LHCN-M2 (cell line): Measurements from ENCODE around the gene ADAP1. TPM values are rescaled to one million over a fixed set of nuclear protein-coding genes. Genes with fewer than 3 reads are reported as not detected.
A peak's percentile ranks its signal among the peaks of the same experiment; 100 is the strongest.

Experiments used
- DNase-seq: peaks from one replicate; pipeline ENCODE4 v3.0.0-alpha.2; 2012; ENCODE audit warnings: low read depth
- total RNA-seq: library from RNA; depleted of rRNA; stranded (reverse); fragments of >200 nt; gene quantifications from 2 replicates; pipeline ENCODE4 v1.2.3, GENCODE V29; 2014

ADAP1 gene
- total RNA-seq, 1 experiment from 2014 or later, result 0.57 TPM

DNA sequence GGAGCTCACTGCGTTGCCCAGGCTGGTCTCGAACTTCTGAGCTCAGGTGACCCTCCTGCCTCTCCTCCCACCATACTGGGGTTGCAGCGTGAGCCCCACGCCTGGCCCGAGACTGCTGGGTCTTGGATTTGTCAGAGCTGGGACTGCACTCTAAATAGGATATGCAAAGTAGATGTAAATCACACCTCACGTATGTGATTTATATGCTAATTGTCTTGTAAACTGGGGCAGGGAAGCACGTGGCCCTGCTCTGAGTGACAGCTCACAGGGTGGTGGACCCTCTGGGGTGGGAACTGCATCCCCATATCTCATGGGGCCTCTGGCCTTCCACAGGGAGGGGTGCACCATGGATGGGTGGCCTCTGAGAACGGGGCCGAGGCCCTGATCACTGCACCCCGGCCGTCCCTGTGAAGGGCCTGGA lies 44.0 kb downstream of the ADAP1 start:
- DNase-seq, result no peak

DNA sequence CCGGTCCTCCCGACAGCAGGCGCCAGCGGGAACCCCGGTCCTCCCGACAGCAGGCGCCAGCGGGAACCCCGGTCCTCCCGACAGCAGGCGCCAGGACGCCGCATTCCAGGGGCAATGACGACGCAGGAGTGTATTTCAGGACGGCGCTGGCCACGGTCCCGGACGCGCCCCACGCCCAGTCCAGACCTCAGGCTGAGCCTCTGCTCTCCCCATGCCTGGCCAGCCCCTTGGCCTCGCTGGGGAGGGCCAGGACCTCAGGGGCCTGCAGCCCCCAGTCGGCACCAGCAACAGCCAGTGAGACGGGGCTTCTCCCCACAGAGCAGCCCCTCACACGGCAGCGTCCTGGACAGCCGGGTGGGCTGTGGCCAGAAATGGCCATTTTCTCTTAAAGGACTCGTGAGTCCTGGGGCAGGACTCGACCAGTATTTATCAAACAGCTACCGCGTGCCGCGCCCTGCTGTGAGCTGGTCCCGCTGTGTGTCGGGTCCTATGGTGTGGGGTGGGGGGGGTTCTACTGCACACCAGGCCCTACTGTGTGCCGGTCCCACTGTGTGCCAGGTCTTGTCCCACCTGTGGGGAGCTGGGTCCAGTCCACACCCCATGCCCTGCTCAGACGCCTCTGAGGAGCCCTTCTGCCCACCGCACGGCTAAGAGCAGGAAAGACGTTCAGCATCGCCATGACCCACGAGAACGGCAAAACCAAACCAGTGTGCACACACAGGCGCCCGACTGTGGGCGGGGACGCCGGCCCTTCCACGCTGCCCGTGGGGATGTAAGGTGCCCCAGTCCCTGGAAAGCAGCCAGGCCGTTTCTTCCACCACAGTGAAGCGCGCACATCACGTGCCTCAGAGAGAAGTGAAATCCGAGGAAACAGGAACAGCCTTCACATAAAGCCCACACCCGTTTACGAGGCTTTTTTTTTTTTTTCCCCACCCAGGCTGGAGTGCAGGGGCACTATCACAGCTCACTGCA lies 44.8 kb downstream of the ADAP1 start:
- DNase-seq, result peak; percentile 10

DNA sequence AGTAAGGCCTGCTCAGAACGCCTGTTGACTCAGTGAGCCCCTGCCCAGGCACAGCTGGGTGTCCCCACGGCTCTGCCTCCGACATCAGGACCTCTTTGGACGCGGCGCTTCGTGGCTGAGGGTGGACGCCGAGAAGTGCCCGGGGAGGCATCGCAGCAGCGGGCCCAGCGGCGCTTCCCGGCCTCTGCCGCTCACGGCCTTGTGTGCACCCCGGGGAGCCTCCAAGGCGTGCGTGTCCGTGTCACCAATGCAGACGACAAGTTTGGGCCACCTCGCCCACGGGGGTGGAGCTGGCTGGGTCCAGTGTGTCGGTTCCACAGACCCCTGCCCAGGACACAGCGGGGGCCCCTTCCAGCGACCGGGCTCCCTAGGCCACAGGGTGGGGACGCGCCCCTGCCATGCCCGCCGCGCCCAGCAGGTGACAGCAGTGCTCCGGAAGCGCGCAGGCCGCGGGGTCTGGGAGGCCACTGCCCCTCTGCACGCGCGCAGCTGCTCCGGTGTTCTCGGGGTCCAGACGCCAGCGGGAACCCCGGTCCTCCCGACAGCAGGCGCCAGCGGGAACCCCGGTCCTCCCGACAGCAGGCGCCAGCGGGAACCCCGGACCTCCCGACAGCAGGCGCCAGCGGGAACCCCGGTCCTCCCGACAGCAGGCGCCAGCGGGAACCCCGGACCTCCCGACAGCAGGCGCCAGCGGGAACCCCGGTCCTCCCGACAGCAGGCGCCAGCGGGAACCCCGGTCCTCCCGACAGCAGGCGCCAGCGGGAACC lies 45.7 kb downstream of the ADAP1 start:
- DNase-seq, result peak; percentile 28

DNA sequence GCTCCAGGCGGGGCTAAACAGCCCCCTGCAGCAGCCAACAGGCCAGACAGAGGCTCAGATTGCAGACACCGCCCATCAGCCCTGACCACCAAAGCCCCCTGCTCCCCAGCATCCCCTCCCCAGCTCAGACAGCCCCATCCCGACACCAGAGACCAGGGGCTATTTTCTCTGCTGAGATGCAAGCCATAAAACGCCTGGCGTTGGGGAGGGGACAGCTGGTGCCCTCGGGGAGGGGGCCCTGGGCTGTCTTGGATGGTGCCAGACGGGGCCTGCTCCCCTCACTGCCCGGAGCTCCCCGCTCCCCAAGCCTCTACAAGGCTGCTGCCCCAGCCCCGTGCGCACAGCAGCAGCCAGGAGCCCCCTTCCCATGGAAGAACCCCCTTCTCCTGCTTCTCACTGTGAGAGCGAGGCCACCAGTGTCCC lies 46.3 kb downstream of the ADAP1 start:
- DNase-seq, result no peak

DNA sequence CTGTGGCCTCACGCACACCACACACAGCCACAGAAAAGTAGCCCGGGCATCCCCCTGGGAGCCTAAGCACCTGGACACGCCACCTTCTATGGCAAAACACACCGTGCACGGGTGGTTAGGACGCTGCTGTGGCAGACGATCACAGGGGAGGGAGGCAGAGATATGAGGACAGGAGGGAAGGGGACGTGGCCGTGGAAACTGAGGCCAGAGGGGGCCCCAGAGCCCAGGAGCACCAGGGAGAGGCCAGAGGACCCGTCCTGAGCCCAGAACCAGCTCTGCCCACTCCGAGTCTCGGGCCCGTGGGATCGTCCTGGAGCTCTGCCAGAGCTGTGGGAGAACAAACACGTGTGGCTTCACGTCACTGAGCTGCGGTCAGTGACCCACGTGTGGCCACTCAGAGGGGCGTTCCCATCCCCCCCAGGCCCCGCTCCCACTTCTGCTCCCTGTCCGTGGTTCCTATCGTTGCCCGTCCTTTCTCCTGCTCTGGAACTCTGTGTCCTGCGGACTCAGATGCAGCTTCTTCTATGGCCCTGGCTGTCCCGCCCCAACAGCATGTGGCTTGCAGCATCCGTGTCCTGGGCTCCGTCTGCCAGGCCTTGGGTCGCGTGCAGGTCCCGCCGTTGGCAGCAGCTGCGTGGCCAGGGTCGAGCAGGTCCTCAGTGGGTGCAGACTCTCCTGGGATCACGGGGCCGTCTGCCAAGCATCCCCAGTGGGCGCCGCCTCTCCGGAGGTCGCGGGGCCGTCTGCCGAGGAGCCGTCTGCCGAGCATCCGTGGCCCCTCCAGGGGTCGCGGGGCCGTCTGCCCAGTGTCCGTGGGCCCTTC lies 47.1 kb downstream of the ADAP1 start:
- peak; percentile 15 for DNase-seq

DNA sequence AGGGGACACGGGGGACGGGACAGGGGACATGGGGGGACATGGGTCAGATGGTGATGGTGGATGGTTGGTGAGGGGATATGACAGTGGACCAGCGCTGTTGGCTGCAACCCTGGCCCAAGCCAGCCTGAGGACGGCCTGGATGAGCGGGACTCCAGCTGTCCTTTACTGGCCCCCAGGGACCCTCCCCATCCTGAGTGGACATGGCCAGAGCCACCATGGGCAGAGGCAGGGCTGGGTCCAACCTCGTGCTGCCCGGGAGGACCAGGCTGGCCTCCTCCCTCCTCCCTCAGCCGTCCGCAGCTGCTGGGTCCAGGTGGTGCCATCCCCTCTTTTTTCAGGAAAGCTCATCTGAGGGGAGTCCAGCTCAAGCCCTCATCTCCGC lies 47.7 kb downstream of the ADAP1 start:
- DNase-seq, result peak; percentile 47

DNA sequence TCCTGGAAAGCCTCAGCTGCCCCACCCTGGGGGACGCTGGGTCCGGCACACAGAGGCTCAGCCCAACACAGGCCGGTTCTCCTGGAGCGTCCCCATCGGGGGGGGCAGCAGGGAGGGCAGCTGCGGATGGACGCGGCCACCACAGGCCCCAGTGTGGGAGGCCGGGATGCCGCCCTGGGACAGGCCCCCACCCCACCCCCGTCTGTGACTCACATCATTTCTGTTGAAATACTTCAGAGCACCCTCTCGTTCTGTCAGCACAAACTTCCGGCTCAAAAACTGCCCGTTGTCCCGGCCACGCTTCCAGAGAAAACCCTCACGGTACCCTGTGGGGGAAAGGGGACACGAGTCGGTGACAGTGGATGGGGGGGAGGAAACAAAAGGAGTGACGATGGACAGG lies 49.6 kb downstream of the ADAP1 start:
- peak; percentile 72 for DNase-seq

DNA sequence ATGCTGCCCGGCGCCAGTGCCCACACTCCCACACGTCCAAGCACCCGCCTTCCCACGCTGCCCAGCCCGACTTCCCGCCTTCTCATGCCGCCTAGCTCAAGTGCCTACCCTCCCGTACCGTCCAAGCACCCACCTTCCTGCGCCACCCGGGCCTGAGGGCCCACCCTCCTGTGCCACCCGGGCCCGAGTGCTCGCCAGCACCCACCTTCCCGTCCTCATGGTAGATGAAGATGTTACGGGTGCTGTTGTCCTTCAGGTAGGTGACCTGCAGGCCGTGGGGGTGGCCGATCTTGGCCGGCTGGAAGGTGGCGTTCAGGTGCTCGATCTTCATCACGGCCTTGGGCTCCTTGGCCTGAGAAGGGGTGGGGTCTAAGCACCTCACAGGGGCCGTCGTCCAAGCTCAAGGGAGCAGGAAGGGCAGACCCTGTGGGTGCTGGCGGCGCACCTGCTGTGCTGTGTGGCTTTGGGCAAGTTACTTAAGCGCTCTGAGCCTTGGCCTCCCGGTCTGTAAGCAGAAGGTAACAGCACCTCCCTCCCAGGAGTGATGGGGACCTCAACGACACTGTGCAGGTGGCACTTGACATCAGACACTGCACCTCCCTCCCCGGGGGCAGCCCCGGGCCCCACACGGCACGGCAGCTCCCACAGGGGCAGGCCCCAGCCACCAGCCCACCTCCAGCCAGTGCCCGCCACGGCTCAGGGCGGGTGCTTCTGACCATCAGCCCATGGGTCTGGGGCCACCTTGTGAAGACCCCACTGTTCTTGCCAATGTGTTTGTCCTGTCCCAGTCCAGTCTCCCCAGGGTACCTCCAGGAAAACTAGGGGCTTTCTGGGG lies 50.3 kb downstream of the ADAP1 start:
- DNase-seq, result no peak

DNA sequence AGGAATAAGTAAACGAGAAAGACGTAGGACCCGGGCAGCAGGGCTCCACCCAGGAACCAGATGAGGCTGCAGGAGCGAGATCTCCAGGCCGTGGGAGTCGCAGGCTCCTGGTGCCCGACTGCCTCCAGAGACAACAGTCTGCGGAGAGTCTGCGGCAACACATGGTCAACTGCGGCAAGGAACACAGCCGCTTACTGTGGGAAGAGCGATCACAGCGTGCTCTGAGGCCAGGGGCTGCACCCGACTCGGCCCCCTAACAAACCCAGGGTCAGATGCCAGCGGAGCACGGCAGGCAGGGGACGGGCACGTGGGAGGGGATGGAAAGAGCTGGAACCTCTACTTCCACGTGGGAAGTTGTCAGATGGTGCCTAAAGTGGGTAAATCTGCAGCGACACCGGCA lies 51.5 kb downstream of the ADAP1 start:
- DNase-seq, result no peak

DNA sequence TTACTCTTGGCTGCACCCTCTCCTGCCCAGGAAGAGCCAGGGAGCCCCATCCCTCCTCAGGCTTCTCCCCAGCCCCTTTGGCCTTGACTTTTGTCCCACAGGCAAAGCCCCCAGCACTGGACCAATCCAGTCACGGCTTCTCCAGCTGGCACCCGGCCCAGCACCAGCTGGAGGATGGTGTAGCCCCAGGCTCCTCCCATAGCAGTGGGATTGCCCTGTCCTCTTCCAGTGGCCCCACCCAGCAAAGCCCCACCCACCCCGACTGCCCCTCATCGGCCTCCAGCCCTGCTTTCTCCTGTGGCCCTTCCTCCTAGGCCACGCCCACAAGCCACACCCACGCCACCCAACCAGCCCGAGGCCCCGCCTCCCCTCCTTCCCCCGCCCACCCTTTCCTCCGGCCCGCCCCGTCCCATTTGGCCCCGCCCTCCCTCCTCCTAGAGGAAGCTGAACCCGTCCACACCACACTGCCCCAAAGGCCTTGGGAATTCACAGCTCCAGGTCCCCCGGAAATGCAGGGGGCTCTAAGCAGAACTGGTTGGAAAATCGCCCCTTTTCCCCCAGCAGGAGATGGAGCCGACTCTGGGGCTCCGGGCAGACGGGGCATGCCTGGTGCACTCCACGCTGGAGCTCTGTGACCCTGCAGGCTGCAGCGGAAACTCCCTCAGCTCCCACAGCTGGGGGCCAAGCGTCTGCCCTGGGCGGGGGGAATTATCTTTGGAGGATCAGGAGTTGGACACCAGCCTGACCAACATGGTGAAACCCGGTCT lies 52.9 kb downstream of the ADAP1 start:
- peak; percentile 72 for DNase-seq

DNA sequence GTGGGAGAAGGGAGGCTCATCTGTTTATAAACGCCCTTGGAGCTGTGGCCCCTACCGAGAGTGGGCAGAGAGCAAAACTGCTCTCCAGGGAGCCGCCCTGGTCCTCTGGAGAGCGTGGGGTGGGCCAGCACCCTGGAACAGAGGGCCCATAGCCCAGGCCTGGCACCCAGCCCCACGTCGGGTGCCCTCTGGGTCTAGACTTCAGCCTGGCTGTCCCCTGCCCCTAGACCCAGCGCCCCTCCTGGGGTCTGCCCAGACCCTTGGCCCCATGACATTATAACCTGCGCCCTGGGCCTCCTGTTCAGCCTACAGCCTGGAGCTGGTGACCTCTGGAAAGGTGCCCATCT lies 53.5 kb downstream of the ADAP1 start:
- DNase-seq, result no peak

DNA sequence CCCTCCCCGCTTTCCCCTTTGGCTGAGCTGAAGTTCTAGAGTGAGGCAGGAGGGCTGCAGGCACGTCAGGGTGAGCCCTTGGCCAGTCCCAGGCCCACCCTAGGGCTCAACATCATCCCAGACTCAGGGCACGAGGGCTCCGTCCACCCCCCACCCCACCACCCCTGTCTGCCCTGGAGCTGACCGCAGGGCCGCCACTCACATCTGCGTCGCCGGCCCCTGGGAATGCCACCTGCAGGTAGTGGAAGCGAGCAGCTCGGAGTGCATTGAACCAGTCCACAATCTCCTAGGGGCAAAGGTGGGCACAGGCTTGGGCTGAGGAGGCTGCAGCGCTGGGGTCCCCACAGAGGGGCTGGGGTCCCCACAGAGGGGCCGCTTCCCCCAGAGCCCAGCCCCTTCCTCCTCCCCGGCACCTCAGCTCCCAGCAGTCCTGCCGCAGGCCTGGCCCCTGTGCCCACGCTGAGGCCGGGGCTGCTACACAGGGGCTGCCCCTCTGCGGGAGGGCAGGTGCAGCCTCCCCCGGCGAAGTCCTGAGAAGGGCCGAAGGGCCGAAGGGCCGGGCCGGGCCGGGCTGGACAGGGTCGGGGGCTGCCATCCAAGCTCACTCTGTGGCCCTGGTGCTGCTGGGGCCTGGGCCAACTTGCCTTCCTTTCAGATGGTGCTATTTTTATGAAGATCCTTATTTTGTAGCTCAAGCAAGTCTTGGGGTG lies 54.0 kb downstream of the ADAP1 start:
- DNase-seq, result no peak

DNA sequence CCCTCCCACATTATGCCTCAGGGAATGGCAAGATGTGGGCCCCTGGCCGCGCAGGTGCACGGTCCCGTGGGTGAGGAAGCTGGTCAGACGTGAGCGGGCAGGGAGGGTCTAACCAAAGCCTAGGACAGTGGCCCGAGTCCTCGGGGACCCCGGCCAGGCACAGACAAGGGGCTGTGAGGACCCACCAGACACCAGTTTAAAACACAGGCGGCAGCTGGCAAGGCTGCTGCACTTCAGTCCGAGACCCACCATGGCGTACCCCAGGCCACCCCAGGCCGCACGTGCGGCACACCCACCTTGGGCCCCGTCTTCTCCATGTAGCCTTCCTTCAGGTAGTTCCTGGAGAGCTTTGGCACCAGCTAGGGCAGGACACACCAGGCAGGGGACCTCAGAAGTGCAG lies 54.7 kb downstream of the ADAP1 start:
- no peak for DNase-seq

DNA sequence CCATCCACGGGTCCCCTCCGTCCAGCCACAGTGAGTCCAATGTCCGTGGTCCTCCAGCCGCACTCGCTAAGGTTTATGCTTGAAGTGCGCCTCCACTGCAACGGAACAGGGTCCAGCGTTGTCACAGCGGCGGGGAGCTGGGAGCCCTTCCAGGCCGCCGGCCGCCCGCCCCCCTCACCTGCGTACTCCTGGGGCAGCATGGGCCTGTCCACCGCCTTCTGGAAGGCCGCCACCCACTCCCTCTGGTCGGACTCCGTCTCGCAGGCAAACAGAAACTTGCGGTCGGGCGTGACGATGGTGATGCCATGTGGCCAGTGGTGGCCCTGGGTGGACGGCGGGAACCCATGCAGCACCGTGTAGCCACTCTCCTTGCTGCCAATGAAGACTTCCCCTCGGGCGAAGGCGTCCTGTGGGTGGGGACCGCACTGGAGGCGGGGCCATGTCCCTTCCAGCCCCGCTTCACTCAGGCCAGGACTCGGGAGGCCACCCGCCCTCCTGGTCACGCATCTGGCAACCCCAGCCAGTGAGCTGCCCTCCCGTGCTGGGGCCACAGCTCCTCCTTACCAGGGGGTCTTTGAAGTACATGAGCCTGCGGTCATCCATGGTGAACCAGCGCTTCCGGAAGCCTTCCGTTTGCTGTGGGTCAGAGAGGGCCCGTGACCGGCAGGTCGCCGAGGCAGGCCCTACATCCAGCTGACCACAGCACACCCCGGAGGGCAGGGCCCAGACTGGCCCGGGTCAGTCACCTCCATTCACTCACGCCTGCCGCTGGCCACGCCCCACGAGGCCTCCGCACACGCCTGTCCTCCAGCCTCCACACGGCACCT lies 55.4 kb downstream of the ADAP1 start:
- DNase-seq, result no peak

DNA sequence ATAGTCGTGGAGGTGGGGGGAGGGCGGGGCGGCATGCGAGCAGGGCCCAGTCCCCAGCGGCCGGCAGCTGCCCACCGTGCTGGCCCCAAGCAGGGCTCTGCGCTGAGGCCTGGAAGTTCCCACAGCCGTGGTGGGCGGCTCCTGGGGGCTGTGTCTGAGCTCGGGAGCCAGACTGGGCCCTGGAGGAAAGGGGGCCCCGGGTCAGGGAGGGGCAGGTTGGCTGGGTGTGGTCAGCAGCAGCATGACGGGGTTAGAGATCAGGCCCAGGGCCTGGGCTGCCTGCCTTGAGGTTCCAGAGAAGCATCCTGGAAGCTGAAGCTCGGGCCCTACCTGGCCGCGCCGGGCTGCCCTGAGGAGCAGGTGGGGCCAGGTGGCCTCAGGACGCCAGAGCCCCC lies 56.0 kb downstream of the ADAP1 start:
- DNase-seq, result no peak

DNA sequence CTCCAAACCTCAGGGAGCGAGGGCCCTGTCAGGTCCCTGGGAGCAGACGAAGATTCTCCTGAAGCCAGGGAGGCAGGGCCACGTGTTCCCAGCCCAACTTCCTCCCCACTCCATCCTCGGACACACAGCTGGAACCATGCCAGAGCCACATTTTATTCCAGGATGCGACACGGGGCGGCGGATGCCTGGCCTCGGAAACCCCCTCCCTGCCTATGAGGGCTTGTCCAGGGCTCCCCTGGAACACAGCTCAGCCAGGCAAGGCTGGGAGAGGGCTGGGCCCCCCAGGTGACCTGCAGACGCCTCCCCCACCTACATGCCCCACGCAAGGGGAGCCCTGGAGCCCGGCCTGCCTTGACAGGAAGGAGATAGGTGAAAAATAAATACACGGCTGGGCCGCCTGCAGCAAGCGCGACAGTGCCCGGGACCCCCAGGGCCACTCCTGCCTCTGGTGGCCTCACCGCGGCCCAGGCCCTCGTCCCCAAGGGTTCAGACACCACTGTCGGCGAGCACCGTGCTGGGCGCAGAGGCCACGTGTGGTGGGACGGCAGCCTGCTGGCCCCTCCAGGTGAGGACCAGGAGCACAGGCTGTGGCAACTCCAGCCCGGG lies 56.6 kb downstream of the ADAP1 start:
- DNase-seq, result no peak

DNA sequence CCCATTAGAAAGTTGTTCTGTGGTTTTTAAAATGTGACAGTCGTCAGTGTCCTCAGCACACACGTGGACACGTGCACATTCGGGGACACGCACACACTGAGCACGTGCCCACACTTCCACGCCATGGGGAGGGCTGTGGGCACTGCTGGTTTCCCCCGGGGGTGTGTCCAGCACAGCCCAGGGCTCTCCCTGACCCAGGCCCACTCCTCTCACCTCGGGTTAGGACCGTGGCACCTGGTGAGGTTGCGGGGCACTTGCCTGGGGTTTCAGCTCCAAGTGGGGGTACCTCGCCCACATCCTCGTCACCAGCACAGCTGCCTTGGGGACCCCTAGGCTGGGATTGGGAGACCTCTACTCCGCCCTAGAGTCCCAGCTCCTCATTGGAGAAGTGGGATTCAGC lies 57.4 kb downstream of the ADAP1 start:
- DNase-seq, result no peak

DNA sequence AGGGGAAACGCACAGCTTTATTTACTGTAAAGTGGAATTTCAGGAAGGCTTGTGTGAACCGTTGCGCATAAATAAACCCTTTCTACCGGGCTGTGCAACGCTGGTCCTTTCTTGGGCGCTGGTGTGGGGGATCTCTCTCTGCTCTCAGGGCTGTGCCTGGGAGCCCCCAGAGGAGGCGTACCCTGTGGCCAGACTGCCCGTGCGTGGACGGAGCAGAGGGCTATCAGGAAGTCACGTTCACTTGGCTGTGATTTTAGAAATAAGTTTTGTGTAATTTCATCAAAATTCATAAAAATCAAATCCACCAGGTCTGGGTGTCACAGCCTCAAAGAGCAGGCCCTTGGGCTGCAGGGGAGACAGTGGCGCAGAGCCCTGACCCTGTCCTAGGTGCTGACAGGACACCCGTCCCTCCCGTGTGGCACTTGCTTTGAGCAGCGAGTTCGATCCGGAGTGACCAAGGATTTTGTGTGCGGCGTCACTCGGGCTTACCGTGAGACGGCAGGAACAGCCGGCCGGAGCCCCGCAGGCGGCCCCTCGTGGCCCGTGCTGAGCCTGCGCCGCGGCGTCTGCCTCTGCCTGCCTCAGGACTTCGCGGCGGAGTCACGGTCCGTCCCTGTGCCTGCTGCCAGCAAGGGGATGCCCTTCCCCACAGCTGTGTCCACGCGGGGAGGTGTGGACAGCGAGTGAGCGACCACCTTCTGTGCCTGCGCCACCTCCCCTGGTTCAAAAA lies 58.0 kb downstream of the ADAP1 start:
- no peak for DNase-seq
